SW480 (cell line): ENCODE measurements around the gene DCUN1D2.
"Not testable (repeated sequence)": the region's sequence is repeated elsewhere in the genome, so short reads cannot be mapped to it uniquely, and the experiment has no call there.

Experiments used
- DNase-seq: peaks from one replicate; pipeline ENCODE4 v3.0.0-alpha.2; 2016; ENCODE audit warnings: low spot score

Gene DCUN1D2

DNA sequence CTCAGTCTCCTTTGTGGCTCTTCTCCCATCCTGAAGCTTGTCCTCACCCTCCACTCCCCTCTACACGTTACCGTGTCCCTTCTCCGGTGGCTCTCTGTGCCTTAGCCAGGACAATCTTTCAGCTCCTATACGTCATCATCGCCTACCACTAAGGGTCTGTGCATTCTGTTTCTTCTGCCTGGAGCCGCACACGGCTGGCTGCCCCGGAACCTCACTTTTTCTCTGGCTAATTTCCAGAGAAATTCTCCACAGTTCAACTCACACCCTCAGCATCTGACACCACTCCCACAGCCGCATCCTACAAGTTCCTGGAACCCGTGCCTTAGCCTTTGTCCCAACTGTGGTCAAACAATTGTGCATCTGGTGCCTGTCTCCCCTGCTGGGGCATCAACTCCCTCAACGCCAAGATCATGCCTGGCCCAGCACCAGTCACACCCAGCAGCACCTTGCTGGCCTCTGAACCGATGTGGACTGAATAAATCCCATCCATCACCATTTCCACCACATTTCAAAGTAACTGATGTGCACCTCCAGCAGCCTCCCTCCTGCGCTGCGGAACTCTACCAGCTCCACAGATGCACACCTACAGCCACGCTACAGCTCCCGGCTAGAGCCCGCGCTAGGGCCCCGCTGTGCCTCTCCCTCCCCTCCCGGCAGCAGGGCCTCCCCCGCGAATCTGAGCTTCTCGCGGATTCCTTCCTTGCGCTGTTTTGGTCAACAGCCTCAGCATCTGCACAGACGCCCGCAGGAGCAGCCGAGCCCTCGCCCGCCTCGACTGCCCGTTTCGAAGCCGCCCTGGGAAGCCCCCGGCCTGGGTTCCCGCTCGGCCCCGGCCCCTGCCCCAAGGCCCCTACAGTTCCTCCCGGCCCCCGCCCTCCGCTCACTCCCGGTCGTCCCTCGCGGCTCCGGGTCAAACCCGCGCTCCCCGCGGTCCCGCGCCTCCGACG is 689 bp downstream of the DCUN1D2 start:
- DNase-seq = peak; percentile 40

DNA sequence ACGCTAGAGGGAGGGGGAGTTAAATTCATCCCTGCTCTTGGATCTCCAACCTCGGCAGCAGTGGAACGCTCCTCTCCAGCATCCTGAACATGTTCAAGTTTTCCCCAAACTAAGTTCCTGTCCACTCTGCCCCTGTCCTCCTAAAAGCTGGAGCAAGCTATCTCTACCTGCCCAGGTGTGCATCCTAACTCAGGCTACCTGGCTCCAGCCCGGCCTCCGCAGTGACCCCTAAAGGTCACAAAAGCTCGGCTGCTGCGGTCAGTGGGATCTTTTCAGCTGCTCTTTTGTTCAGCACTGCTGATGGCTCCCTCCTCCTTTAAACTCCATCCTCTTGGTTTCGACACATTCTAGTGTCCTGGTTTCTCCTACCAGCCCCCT is 1.4 kb downstream of the DCUN1D2 start:
- peak; percentile 21 for DNase-seq

DNA sequence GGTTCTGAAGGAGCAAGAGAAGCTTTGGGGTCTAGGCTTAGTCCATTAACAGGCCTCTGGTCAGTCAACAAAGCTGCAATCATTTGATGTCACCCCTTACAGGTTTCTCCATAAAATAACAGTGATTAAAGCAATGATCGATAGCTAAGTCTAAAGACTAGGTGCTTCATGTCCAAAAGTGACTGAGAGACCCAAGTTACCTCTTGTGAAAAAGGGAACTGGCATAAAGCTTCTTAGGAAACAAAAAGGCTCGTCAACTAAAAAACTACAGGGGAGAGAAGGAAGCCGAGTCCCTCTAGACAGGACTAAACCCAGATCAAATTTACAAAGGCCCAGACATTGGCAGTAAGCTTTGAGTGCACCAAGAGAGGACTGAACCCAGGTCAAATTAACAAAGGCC is 2.2 kb downstream of the DCUN1D2 start:
- DNase-seq = no peak

DNA sequence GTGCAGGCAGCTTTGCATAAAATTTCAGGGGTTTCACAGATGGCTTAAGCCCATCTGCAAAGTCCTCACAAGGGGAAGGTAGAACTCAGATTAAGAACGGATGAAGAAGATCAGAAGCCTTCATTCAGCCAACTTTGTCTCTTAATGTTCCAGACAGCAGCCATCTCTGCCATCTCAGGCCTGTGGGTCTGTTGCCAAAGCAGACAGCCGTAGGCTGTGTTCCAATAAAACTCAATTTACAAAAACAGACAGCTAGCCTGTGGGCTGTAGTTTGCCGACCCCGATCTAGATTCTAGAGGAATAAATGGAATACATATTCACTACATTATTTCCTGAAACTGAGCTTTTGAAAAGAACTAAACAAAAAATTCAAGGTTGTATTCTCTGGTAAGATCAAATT is 3.8 kb downstream of the DCUN1D2 start:
- no peak for DNase-seq

DNA sequence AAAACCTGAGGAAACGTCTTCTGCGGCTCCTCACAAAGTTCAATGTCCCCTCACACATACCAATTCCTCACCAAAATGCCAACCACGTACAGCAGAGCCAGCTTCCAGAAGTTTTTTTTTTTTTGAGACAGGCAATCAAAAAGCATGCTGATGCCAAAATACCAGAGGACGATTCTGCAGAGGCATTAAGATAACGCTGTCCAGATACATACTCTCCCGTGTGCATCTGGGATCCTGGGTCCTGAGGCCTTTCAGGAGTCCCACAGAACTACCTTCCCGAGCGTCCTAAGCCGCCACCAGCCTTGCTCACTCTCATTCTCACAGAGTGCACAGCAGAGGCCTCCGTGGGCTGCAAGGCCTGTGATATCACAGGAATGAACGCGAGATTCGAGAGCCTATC is 5.0 kb downstream of the DCUN1D2 start:
- no peak for DNase-seq

DNA sequence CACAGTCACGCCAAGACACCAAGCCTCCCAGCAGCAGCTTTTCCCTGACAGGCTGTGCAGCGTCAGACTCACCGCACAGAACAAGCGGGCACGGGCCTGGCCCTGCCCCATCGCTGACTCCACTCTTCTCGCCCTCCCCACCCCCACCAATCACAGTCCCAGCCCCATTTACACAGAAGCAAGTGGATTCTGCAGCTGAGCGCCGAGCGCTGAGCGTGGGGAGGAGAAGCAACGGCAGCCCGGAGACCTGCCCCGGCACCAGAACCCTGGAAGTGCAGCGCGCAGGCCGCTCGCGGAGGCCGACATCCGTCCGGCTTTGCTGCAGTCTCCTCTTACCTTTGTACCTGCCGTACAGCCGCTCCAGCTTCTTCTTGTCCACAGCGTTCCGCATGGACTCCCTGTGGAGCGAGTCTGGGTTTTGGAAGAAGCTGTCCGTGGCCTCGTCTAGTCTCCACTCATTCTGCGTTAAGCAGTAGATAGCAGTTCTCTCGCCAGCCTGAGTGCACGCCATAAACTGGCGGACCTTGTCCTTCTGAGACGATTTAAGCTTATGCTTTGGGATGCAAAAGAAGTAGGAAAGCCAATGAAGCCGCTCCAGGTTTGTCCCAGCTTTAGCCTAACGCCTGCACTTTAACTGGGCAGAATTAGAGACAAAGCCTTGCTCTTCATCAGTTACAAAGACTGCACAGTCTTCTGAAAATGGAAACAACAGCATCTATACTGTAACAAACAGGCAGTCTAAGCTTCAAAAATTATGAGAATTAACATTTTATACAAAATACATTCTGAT is 6.8 kb downstream of the DCUN1D2 start:
- DNase-seq = no peak

DNA sequence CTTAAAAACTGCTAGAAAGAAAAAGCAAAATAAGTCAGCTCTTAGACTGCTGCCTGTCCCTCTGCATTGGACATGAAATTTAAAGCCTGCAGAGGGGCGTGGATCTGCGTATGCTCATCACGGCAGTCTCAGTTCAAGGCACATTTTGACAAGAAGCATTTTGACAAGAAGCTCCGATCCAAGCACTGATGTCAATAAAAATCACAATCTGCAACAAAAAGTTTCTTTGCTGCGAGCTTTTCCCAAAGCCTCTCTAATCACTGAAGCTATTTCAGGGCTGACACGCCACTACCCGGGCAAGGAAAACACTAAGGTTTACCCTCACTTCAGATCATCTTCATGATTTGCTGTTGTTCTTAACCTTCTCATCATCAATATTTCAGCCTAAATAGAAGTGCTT is 7.4 kb downstream of the DCUN1D2 start:
- no peak for DNase-seq

DNA sequence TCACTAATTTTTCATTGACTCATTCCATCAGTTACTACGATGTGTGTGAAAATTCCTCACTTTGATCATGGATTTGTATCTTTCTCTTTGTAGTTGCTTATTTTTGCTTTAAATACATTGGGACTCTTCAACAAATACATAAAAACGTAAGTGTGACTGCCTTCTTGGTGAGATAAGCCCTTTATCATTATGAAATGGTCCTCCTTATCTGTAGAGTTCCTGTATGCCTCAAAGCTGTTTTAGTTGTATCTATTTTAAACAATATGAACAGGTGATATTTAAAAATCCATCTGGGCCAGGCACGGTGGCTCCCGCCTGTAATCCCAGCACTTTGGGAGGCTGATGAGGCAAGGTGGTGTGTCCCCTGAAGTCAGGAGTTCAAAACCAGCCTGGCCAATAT is 11.3 kb downstream of the DCUN1D2 start:
- DNase-seq = no peak

DNA sequence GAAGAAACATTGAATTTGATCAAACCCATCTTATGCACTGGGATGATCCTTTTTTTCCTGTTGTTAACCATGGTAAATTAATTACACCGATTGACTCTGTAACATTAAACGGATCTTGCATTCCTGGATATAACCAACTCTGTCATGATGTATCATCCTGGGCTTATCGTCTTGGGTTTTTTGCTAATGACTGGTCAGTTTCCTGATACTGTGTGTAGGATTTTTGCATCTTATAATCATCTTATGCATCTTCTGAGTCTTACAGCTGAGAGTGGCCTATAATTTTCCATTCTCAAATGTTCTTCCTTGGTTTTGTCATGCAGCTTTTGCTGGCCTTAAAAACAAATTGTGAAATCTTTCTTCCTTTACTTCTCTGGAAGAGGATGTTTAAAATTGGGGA is 12.8 kb downstream of the DCUN1D2 start:
- no peak for DNase-seq

DNA sequence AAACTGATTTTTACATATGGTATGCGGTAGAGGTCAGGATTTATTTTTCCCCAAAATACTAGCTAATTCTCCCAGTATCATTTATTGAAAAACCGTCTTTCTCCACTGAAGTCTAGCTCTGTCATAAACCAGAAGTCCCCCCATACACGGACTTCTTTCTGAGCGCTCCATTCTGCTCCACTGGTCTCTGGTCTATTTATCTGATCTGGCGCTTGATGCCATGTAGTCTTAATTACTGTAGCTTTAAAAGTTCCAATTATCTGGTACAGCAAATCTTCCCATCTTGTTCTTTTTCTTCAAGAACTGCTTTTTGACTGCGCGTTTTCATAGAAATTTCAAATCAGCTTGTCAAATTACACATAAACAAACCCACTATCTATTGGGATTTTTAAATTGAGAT is 13.7 kb downstream of the DCUN1D2 start:
- DNase-seq = no peak

DNA sequence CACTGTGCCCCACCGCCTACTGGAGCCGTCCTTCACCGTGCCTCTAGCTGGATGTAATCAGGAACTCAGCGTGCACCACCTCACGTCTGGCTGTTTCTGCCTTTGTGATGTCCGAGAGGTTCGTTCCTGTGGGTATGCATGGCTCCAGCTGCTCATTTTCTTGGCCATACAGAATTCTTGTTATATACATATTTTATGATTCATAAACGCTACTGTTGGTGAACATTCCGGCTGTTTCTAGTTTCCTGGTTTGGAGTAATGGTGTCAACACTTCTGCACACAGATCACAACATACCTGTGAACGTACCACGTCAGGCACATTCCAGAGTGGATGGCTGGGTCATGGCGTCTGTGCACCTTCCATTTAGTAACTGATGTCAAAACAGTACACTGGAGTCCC is 14.6 kb downstream of the DCUN1D2 start:
- DNase-seq = no peak

DNA sequence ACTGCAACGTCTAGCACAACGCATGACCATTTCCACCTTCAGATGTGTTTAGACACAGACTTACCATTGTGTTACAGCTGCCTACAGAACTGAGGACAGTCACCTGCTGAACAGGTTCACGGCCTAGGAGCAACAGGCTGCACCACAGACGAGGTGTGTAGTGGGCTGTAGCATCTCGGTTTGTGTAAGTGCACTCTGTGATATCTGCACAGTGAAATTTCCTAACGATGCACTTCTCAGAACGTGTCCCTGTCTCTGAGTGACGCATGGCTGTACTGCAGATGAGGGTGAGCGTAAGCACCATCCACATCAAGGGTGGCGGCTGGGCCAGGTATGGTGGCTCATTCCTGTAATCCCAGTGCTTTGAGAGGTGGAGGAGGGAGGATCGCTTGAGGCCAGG is 15.2 kb downstream of the DCUN1D2 start:
- no peak for DNase-seq

DNA sequence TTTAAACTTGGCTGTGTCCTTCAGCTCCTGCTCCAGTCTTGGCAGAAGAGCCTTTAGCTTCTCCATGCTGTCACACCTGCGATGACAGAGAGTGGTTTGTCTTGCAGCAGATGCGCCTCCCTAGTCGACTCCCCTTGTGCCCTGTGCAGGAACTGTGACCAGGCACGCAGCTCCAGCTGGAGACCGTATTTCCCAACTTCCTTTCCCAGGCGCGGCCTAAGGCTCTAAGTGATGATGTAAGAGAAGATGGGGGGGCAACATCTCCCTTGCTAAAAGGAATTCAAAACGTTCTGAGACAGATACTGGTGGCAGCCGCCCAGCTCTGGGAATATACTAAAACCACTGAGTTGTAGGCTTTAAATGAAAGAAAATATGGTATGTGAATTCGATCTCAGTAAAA is 16.3 kb downstream of the DCUN1D2 start:
- no peak for DNase-seq

DNA sequence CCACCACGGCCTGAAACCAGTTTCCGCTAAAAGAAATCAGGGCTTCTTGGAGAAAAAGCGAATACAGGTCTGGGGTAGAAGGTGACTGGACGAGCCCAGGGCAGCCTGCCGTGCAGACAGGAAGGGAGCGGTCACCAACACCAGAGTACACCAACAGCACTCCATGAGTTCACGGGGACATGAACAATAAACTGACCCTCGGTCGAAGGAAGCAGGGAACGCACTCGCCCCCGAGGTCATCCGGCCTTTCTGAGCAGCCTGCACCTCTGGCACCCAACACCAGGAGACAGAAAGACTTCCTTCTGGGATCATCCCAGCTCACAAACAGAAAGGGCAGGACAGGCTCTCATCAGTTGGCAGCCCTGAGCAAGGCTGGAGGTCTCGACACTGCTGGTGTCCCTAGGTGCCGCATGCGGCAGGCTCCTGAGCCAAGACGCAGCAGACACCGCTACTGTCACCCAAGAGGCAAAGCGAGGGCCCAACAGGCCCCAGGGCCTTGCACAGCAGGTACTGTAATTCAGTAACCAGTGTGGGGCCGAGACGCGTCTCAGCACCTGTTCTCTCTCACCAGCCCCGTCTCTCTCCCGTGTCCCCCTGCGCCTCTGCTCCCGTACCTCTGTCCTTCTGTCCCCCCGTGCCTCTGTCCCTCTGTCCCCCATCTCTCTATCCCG is 18.0 kb downstream of the DCUN1D2 start:
- no peak for DNase-seq

DNA sequence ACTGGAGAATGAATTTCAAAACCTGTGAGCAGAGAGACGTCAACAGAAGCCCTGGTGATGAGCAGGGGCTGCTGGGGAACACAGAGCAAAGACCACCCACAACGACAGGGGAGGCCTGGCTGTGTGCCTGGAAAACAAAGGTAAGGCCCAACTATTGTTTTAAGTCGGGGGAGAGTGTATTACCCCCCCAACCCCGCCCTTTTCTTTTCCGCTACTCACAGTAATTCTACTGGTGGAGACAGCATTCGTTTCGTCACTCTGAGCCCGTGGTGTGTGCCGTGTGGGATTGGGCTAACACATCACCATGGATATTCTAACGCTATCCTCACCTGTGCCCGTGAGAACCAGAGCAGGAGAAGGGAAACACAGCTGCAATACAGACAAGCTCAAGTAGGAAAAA is 18.7 kb downstream of the DCUN1D2 start:
- DNase-seq = no peak

DNA sequence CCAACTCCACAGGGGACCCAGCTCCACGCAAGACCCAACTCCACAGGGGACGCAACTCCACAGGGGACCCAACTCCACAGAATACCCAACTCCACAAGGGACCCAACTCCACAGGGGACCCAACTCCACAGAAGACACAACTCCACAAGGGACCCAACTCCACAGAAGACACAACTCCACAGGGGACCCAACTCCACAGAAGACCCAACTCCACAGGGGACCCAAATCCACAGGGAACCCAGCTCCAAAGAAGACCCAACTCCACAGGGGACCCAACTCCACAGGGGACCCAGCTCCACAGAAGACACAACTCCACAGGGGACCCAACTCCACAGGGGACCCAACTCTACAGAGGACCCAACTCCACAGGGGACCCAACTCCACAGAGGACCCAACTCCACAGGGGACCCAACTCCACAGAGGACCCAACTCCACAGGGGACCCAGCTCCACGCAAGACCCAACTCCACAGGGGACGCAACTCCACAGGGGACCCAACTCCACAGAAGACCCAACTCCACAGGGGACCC is 19.8 kb downstream of the DCUN1D2 start:
- DNase-seq = not testable (repeated sequence)

DNA sequence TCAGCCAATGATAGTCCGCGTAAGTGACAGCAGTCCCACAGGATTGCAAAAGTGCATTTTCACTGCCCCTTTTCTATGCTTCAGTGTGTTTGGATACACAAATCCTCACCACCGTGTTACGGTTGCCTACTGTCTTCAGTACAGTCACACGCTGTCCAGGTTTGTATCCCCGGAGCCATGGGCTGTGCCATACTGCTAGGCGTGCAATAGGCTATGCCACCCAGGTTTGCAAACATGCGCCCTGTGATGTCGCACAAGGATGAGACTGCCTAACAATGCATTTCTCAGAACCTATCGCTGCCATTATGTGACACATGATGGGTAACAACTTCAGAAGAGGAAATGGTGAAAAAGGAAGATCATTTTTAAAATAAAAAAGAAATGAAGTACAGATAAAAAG is 20.4 kb downstream of the DCUN1D2 start:
- DNase-seq = no peak

DNA sequence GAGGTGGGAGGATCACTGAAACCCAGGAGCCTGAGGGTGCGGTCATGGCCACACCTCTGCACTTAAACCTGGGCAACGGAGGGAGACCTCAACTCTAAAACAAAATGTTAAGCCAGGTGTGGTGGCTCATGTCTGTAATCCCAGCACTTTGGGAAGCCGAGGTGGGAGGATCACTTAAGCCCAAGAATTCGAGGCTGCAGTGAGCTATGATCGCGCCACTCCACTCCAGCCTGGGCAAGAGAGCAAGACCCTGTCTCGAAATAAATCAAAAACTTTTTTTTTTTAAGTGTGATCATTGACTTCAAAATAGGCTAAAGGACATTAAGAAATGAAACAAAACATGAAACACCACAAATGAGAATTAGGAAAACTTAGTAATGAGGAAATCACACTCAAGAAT is 20.9 kb downstream of the DCUN1D2 start:
- no peak for DNase-seq

DNA sequence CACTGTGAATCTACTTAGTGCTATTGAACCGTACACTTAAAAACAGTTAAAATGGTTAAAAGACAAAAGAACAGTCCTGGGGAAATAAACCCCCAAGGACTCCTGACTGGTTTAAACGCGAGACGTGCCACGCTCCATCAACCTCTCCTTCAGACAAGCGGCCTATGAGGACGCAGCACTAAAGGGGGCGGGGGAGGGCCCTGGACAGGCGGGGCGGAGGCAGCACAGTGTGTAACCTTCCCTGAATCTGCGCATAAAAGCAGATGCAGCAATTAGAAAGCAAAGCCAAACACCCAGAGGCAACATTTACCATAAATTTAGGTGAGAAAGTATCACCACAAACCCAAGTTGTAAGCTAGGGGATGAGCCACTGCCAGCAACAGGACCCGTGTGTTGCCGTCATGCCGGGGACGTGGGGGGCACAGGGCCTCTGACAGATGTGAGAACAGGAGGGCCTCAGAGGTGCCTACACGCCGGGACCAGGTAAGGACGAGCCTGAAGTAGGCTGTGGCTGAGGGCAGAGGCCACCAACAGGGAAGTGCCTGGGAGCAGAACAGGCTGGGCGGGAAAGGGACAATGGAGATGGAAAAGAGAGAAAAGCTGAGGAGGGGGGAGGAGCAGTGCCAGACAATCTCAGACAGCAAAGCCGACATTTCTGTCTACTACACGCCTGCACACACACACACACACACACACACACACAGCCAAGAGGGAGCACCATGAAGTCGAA is 21.9 kb downstream of the DCUN1D2 start:
- DNase-seq = no peak

DNA sequence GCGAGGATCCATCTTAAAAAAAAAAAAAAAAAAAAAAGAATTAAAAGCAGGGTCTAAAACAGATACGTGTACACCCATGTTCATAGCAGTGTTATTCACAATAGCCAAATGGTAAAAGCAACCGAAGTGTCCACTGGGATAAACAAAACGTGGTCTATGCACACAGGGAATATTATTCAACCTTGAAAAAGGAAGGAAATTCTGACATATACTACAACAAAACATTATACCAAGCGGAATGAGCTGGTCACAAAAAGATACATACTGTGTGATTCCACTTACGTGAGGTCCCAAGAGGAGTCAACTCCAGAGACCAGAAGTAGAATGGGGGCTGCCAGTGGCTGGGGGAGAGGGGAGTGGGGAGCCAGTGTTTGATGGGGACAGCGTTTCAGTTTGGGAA is 22.5 kb downstream of the DCUN1D2 start:
- DNase-seq = no peak

DNA sequence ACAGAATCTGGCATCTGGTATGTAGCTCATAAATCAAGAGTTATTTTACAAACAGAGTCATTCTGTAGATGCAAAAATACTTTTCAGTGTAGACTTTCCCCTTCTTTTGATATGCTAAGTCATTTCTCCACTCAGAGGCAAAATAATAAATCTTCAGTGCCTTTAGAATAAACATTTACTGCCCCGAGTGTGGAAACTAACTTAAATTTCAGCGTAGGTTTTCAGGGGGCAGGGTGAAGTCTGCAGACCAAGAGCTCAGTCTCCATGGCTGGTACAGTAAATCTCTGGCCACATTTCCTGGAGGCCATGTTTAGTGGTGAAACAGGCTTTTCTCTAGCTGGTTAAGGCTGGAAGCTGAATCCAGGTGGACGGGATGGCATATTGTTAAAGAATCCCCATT is 24.1 kb downstream of the DCUN1D2 start:
- DNase-seq = no peak

DNA sequence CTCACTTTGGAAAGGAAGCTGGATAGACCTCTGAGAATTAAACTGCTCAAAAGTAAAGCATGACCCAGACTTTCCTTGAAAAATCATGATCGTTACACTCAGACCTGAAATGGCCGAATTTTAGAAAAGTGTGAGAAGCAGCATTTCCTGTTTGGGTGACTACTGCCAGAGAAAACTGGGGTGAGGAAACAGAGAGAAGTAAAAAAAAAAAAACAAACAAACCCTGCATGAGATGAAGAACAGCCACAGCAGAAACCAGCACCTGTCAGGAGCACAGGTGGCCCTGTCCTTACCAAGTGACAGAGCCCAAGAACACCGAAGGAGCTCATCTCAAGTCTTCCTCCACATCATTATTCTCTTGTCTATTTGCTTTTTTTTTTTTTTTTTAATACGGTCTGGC is 25.2 kb downstream of the DCUN1D2 start:
- DNase-seq = no peak
